ENCODE results near the gene NFIC.

- TF ChIP-seq CTCF (IDR thresholded peaks at IDR 0.05) (no peak), ZFX (IDR thresholded peaks at IDR 0.05; ENCODE audit: borderline replicate concordance) (no peak)
Measured at GRCh38 chr19:3503036-3503572, 136.7 kb downstream of the NFIC start.
